Cardiac muscle cell (in vitro differentiated cells and primary cell): ENCODE data around the gene PIGU. TPM values are rescaled to one million over a fixed set of nuclear protein-coding genes. Genes with fewer than 3 reads are reported as not detected.

Experiments
- DNase-seq, 2 donors: peaks; one replicate each; pipeline versions ENCODE4 v3.0.0 to v3.0.0-alpha.2; 2010 to 2017; ENCODE audit warnings: low read depth in 1 of 2, low spot score in 1 of 2
- H3K27ac ChIP-seq: fragments of 200-600 bp; sonication (generic); 2 replicates; pipeline ENCODE4 v1.5.1; 2016
- H3K27me3 ChIP-seq: fragments of 200-600 bp; sonication (generic); 2 replicates; pipeline ENCODE4 v1.6.0; 2016; ENCODE audit warnings: control low read depth
- H3K36me3 ChIP-seq: fragments of 200-600 bp; sonication (generic); 2 replicates; pipeline ENCODE4 v1.5.1; 2016; ENCODE audit warnings: control low read depth
- H3K4me1 ChIP-seq: fragments of 200-600 bp; sonication (generic); 2 replicates; pipeline ENCODE4 v1.8.1; 2017; ENCODE audit warnings: low read depth, mild to moderate bottlenecking, mixed run types
- H3K4me3 ChIP-seq: fragments of 200-600 bp; sonication (generic); 2 replicates; pipeline ENCODE4 v1.5.1; 2016; ENCODE audit warnings: mild to moderate bottlenecking
- H3K9me3 ChIP-seq: fragments of 200-600 bp; sonication (generic); 2 replicates; pipeline ENCODE4 v1.5.1; 2017; ENCODE audit warnings: low read depth, mild to moderate bottlenecking, control low read depth
- CTCF ChIP-seq: IDR thresholded peaks from 2 replicates; pipeline ENCODE4 v1.5.1; 2012; ENCODE audit warnings: low read depth, mild to moderate bottlenecking, low read length
- polyA plus RNA-seq: library from polyadenylated mRNA; unstranded; fragments of >200 nt; fragmentation: Nextera tagmentation; extraction: Ambion mirVana; gene quantifications from 2 replicates; pipeline ENCODE4 v1.2.1, GENCODE V29; 2016
- total RNA-seq: library from RNA; depleted of rRNA; stranded (reverse); fragments of >200 nt; gene quantifications from 2 replicates; pipeline ENCODE4 v1.2.3, GENCODE V29; 2016

Gene PIGU
- total and polyA plus RNA-seq, 2 experiments from 2014 or later, result 22.8 to 40.9 TPM

- H3K4me3 ChIP-seq, result peak overlapping the region; percentile 74
- peak; percentile 52 for TF ChIP-seq CTCF
- H3K4me1 ChIP-seq, result peaks cover 21% of the 10 kb centered on the region
- no peaks in the 10 kb centered on the region for H3K36me3 ChIP-seq
- no peak overlapping the region for H3K27ac ChIP-seq
- no peaks in the 10 kb centered on the region for H3K9me3 ChIP-seq
- peaks cover 12% of the 10 kb centered on the region for H3K27me3 ChIP-seq
- DNase-seq, result peak; percentile 47 to 48
Observed at GRCh38 chr20:34708621-34709043, 31.7 kb upstream of the PIGU start.

- Histone ChIP-seq H3K9me3 (no peaks in the 10 kb centered on the region), H3K4me1 (peaks cover 14% of the 10 kb centered on the region), H3K27me3 (peaks cover 12% of the 10 kb centered on the region), H3K36me3 (no peaks in the 10 kb centered on the region), H3K4me3 (no peak overlapping the region), H3K27ac (no peak overlapping the region)
- TF ChIP-seq CTCF, result no peak
- no peak for DNase-seq
Observed at GRCh38 chr20:34706912-34707784, 30.3 kb upstream of the PIGU start.

- H3K9me3 ChIP-seq, result no peaks in the 10 kb centered on the region
- H3K4me3 ChIP-seq, result no peak overlapping the region
- no peak for TF ChIP-seq CTCF
- DNase-seq, result no peak
- H3K27ac ChIP-seq, result peak overlapping the region; percentile 22
- peaks cover 14% of the 10 kb centered on the region for H3K4me1 ChIP-seq
- peaks cover 12% of the 10 kb centered on the region for H3K27me3 ChIP-seq
- H3K36me3 ChIP-seq, result no peaks in the 10 kb centered on the region
Observed at GRCh38 chr20:34706302-34706875, 29.5 kb upstream of the PIGU start.

GRCh38 chr20:34705397-34706301, 28.8 kb upstream of the PIGU start:
- H3K27me3 ChIP-seq, result peaks cover 6% of the 10 kb centered on the region
- no peaks in the 10 kb centered on the region for H3K36me3 ChIP-seq
- peak; percentile 16 to 27 for DNase-seq
- peak overlapping the region; percentile 22 for H3K27ac ChIP-seq
- H3K9me3 ChIP-seq, result no peaks in the 10 kb centered on the region
- peaks cover 14% of the 10 kb centered on the region for H3K4me1 ChIP-seq
- TF ChIP-seq CTCF, result no peak
- peak overlapping the region; percentile 70 for H3K4me3 ChIP-seq

GRCh38 chr20:34705008-34705396, 28.1 kb upstream of the PIGU start:
- H3K36me3 ChIP-seq, result no peaks in the 10 kb centered on the region
- DNase-seq, result no peak
- peaks cover 14% of the 10 kb centered on the region for H3K4me1 ChIP-seq
- no peak for TF ChIP-seq CTCF
- peak overlapping the region; percentile 99 for H3K27ac ChIP-seq
- H3K27me3 ChIP-seq, result no peaks in the 10 kb centered on the region
- H3K4me3 ChIP-seq, result peak overlapping the region; percentile 70
- H3K9me3 ChIP-seq, result no peaks in the 10 kb centered on the region
